GM18499 (cell line): Measurements from ENCODE around the gene NFU1.
"Not testable (repeated sequence)": the region's sequence is repeated elsewhere in the genome, so short reads cannot be mapped to it uniquely, and the experiment has no call there.

Source experiments
- ATAC-seq: cut with Tn5 transposase; IDR thresholded peaks from one replicate; pipeline ENCODE4 v1.9.1; 2021; ENCODE audit warnings: moderate number of reproducible peaks; ENCODE audit not compliant: insufficient read depth, unreplicated experiment

Gene NFU1

DNA sequence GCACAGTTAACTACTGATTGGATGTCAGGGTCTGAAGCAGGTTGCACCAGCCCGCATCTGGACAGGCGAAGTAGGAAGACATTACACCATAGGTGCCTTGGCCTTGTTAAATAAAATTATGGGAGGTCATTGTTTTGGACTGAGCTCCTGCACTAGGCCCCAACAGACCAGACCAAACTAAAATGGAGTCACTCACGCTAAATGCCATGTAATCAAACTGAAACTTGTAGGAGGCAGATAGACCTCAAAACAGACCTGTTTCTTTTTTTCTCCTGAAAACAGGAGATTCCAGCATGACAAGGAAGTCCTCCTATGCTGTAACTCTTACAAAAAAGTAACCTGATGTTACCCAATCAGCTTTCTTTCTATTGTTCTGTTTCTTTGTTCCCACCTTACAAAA, 15.5 kb upstream of the NFU1 start:
- ATAC-seq: no peak

- ATAC-seq: no peak
Observed at GRCh38 chr2:69450735-69451416, 13.6 kb upstream of the NFU1 start.

DNA sequence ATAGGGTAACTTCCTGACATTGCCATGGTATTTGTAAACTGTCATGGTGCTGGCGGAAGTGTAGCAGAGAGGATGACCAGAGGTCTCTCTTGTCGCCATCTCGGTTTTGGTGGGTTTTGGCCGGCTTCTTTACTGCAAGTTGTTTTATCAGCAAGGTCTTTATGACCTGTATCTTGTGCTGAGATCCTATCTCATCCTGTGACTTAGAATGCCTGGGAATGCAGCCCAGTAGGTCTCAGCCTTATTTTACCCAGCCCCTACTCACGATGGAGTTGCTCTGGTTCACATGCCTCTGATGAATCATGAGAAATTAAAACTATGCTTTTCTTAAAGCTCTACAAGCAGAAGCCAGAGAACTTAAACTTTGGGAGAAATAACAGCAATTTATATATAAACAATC, 12.7 kb upstream of the NFU1 start:
- ATAC-seq: no peak

- ATAC-seq: not testable (repeated sequence)
Observed at GRCh38 chr2:69443673-69444072, 6.4 kb upstream of the NFU1 start.

DNA sequence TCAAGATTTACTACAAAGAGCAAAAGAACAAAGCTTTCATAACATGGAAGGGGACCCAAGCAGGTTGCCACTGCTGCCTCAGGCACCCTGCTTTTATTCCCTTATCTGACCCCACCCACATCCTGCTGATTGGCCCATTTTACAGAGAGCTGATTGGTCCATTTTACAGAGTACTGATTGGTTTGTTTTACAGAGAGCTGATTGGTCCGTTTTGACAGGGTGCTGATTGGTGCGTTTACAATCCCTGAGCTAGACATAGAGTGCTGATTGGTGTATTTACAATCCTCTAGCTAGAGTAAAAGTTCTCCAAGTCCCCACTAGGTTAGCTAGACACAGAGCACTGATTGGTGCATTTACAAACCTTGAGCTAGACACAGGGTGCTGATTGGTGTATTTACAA, 2.3 kb upstream of the NFU1 start:
- not testable (repeated sequence) for ATAC-seq

GRCh38 chr2:69438580-69438979, 1.3 kb upstream of the NFU1 start:
- ATAC-seq: no peak

GRCh38 chr2:69437751-69438154, 518 bp upstream of the NFU1 start:
- no peak for ATAC-seq

GRCh38 chr2:69436596-69436937, 668 bp downstream of the NFU1 start:
- no peak for ATAC-seq

DNA sequence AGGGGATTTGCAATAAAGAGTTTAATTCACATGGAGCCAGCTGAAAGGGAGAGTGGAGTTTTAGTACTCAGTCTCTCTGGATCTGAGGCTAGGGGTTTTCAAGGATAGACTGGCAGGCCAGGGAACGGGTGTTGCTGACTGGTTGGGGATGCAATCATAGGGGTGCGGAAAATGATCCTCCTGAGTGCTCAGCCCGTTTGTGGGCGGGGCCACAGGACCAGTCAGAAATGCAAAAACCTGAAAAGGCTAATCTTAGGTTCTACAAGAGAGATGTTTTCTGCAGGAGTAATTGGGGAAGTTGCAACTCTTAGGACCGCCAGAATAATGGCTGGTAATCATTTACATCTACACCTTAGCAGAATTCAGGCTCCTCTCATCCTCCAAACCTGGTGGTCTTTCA, 2.5 kb downstream of the NFU1 start:
- ATAC-seq: no peak

DNA sequence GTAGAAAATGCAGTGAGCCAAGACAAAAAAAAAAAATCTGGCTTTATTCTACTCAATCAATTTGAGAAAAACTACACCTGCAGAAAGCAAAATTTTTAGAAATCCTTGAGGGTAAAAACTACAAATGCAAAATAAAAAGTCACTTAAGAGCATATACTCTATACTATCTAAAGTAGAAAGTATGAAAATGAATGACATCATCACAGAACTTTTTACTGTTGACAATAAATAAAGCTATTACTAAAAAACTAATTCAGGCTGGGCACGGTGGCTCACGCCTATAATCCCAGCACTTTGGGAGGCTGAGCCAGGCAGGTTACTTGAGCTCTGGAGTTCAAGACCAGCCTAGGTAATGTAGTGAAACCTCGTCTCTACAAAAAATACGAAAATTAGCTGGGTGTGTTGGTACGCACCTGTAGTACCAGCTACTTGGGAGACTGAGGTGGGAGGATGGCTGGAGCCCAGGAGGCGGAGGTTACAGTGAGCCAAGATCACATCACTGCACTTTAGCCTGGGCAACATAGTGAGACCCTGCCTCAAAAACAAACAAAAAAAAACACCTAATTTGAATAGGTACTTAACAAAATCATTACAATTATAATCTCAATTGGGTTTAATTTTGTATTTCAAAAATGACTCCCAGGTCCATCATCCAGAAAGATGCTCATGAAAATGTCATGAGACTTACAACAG, 7.6 kb downstream of the NFU1 start:
- ATAC-seq: no peak

GRCh38 chr2:69428981-69429380, 8.3 kb downstream of the NFU1 start:
- ATAC-seq: no peak

DNA sequence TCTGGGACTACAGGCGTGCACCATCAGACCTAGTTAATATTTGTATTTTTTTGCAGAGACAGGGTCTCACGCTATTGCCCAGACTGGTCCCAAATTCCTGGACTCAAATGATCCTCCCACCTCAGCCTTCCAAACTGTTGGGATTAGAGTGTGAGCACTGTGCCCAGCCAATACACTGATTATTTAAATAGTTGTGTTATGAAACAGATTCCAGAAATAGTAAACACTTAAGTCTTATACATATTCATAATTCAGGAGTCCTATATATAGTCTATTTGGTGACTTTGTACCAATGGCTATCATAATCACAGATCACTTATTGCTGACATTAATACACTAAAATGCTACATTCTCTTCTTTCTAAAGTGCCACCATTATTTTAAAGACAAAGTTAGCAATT, 12.8 kb downstream of the NFU1 start:
- ATAC-seq: no peak

DNA sequence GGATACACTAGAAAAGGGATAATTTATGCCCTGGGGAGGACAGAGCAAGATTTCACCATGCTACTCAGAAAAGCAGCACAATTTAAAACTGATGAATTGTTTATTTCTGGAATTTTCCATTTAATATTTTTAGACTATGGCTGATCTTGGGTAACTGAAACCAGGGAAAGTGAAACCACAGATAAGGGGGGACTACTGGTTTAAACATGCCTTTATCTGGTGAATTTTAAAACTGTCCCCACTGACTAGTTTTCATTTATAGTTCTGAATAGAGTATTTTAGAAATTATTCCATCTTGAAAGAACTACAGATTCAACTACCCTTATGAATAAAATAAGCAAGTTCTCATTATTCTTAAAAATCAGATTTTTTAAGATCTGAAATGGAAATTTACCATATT, 15.0 kb downstream of the NFU1 start:
- ATAC-seq: no peak

- not testable (repeated sequence) for ATAC-seq
Observed at GRCh38 chr2:69419111-69419510, 18.1 kb downstream of the NFU1 start.

GRCh38 chr2:69416147-69416546, 21.1 kb downstream of the NFU1 start:
- ATAC-seq: no peak

- no peak for ATAC-seq
Observed at GRCh38 chr2:69411120-69411519, 26.1 kb downstream of the NFU1 start.

GRCh38 chr2:69405306-69405705, 31.9 kb downstream of the NFU1 start:
- no peak for ATAC-seq

GRCh38 chr2:69400121-69400520, 37.1 kb downstream of the NFU1 start:
- no peak for ATAC-seq

DNA sequence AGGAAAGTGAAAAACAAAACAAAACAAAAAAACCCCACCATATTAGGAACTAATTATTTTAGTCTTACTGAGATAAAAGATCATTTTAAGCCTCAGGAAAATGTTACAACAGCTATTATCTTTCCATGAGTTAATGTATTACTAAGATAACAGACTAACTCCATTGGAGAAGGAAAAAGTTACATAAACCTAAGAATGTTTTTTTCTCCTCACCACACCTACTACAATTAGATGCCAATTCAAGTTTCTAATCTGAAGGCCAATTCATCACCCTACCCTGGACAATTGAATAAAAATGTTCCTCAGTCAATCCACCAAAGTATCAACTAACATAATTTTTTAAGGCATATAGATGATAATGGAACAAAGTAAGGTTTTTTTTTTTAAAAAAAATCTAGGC, 40.0 kb downstream of the NFU1 start:
- ATAC-seq: no peak

DNA sequence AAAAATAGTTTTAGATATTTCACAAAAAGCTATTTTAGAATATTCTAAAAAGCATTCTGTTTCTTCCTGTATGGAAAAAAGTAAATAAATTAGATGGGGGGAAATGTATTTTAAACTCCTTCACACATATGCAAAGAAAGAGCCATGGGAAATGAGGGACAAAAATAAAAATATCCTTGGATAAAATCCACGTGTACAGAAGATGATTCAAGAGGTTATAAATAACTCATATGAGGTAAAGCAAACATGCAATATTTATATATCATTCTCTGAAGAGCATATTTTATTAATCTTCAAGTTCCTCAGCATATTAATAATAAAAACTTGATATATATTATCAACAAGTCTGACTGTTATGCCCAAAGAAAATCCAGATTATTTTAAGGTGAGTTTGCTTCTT, 41.4 kb downstream of the NFU1 start:
- no peak for ATAC-seq

- ATAC-seq: no peak
Observed at GRCh38 chr2:69393963-69394362, 43.3 kb downstream of the NFU1 start.

DNA sequence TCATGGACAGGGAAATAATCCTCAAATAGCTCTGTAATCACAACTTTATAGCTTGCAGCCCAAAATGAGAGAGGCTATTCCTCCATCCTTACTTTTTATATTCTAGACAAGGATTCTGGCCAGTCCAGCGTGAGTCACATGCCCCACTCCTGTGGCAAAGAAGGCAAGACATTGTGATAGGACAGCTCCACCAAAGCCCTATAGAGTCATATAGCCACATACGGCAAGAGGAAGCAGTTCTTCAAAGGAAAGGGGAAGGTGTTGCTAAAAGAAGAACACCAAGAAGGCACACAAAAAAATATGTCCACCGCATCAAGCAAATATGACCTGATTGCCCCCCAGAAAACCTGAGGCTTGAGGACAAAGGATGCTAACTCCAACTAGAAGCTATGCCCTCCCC, 46.8 kb downstream of the NFU1 start:
- ATAC-seq: no peak
